ENCODE measurements around the gene RITA1.

The RITA1 gene

DNA sequence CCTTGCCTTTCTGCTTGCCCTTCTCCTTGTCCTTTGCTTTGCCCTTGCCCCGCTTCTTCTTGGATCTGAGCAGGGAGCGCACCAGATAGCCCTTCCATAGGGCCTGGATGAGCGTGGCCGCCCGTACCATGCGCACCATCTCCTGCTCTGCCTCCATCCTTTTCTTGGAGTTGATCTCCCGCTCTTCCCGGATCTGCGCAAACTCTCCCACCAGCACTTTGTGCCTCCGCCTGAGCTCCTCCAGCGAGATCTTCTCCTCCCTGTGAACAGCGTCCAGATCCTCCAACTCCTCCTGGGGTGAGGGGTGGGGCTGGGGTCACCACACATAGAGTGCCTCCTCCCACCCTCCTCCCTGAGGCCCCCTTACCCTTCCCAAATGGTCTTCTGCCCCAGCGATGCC lies 10.1 kb downstream of the RITA1 start:
- no peak overlapping the region for H3K27ac ChIP-seq (ENCODE audit: low read length)
- no peaks in the 10 kb centered on the region for H3K79me2 ChIP-seq (ENCODE audit: low read length)
- H3K9ac ChIP-seq (ENCODE audit: low read length) = no peak overlapping the region
- H4K20me1 ChIP-seq (ENCODE audit: insufficient read depth, low read length) = no peaks in the 10 kb centered on the region
- H3K9me3 ChIP-seq (ENCODE audit: insufficient read depth, low read length) = no peaks in the 10 kb centered on the region
- no peak overlapping the region for H3K4me2 ChIP-seq (ENCODE audit: low read length)
- no peaks in the 10 kb centered on the region for H3K27me3 ChIP-seq (ENCODE audit: low read depth, low read length)
- no peak overlapping the region for H3K4me3 ChIP-seq (ENCODE audit: low read length)
- H2AFZ ChIP-seq (ENCODE audit: low read depth, low read length) = no peak overlapping the region
- peaks cover 19% of the 10 kb centered on the region for H3K36me3 ChIP-seq (replicated peaks; ENCODE audit: low read depth, low read length)
- peaks cover 5% of the 10 kb centered on the region for H3K4me1 ChIP-seq (ENCODE audit: low read length)
- TF ChIP-seq, protein P1, sequence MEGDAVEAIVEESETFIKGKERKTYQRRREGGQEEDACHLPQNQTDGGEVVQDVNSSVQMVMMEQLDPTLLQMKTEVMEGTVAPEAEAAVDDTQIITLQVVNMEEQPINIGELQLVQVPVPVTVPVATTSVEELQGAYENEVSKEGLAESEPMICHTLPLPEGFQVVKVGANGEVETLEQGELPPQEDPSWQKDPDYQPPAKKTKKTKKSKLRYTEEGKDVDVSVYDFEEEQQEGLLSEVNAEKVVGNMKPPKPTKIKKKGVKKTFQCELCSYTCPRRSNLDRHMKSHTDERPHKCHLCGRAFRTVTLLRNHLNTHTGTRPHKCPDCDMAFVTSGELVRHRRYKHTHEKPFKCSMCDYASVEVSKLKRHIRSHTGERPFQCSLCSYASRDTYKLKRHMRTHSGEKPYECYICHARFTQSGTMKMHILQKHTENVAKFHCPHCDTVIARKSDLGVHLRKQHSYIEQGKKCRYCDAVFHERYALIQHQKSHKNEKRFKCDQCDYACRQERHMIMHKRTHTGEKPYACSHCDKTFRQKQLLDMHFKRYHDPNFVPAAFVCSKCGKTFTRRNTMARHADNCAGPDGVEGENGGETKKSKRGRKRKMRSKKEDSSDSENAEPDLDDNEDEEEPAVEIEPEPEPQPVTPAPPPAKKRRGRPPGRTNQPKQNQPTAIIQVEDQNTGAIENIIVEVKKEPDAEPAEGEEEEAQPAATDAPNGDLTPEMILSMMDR (IDR thresholded peaks at IDR 0.05; ENCODE audit: low read depth, low read length) = no peak
- no peak for TF ChIP-seq EZH2phosphoT487 (IDR thresholded peaks at IDR 0.05; ENCODE audit: low read depth)

DNA sequence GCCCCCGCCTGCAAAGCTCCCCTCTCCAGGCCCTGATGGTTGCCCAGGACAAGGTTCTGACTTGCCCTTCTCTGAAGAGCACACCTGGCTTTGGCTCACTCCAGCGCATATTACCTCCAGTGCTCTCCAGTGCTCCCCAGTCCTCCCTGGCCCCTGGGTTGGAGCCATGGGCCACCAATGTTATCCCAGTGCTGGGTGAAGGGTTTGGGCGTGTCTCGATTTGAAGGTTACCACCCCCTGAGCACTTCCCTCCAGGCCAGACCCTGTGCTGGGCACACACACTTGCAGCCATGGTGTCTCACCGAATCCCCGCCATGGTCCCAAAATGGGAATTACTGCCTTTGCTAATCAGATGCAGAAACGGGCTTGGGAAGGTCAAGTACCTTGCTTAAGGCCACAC lies 11.1 kb downstream of the RITA1 start:
- H3K79me2 ChIP-seq (ENCODE audit: low read length) = no peaks in the 10 kb centered on the region
- no peak overlapping the region for H3K9ac ChIP-seq (ENCODE audit: low read length)
- no peaks in the 10 kb centered on the region for H3K9me3 ChIP-seq (ENCODE audit: insufficient read depth, low read length)
- H3K27me3 ChIP-seq (ENCODE audit: low read depth, low read length) = no peaks in the 10 kb centered on the region
- H4K20me1 ChIP-seq (ENCODE audit: insufficient read depth, low read length) = no peaks in the 10 kb centered on the region
- no peak overlapping the region for H2AFZ ChIP-seq (ENCODE audit: low read depth, low read length)
- no peak for TF ChIP-seq EZH2phosphoT487 (IDR thresholded peaks at IDR 0.05; ENCODE audit: low read depth)
- TF ChIP-seq, protein P1 (IDR thresholded peaks at IDR 0.05; ENCODE audit: low read depth, low read length) = no peak
- H3K36me3 ChIP-seq (replicated peaks; ENCODE audit: low read depth, low read length) = peaks cover 13% of the 10 kb centered on the region
- H3K4me1 ChIP-seq (ENCODE audit: low read length) = peaks cover 5% of the 10 kb centered on the region
- H3K4me2 ChIP-seq (ENCODE audit: low read length) = no peak overlapping the region
- no peak overlapping the region for H3K27ac ChIP-seq (ENCODE audit: low read length)
- no peak overlapping the region for H3K4me3 ChIP-seq (ENCODE audit: low read length)

DNA sequence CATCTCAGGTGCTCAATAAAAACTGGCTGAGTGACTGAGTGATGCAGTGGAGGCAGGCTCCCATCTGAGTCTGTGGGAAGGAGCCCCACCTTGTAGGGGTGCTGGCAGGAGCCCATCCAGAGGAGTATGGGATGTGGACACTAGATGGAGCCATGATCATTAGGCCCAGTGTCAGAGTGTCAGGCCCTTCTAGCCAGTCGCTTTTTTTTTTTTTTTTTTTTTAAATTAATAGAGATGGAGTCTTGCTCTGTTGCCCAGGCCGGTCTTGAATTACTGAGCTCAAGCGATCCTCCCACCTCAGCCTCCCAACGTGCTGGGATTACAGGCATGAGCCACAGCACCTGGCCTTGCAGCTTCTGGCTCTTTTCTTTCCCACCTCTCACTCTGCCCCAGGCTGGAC lies 11.5 kb downstream of the RITA1 start:
- Histone ChIP-seq H3K9me3 (ENCODE audit: insufficient read depth, low read length) (no peaks in the 10 kb centered on the region), H3K27me3 (ENCODE audit: low read depth, low read length) (no peaks in the 10 kb centered on the region), H3K9ac (ENCODE audit: low read length) (no peak overlapping the region), H4K20me1 (ENCODE audit: insufficient read depth, low read length) (no peaks in the 10 kb centered on the region), H3K79me2 (ENCODE audit: low read length) (no peaks in the 10 kb centered on the region), H3K4me3 (ENCODE audit: low read length) (no peak overlapping the region), H3K4me1 (ENCODE audit: low read length) (peaks cover 5% of the 10 kb centered on the region), H3K27ac (ENCODE audit: low read length) (no peak overlapping the region), H2AFZ (ENCODE audit: low read depth, low read length) (no peak overlapping the region), H3K4me2 (ENCODE audit: low read length) (no peak overlapping the region), H3K36me3 (replicated peaks; ENCODE audit: low read depth, low read length) (peaks cover 9% of the 10 kb centered on the region)
- no peak for TF ChIP-seq EZH2phosphoT487 (IDR thresholded peaks at IDR 0.05; ENCODE audit: low read depth)
- TF ChIP-seq, protein P1 (IDR thresholded peaks at IDR 0.05; ENCODE audit: low read depth, low read length) = peak; percentile 69

DNA sequence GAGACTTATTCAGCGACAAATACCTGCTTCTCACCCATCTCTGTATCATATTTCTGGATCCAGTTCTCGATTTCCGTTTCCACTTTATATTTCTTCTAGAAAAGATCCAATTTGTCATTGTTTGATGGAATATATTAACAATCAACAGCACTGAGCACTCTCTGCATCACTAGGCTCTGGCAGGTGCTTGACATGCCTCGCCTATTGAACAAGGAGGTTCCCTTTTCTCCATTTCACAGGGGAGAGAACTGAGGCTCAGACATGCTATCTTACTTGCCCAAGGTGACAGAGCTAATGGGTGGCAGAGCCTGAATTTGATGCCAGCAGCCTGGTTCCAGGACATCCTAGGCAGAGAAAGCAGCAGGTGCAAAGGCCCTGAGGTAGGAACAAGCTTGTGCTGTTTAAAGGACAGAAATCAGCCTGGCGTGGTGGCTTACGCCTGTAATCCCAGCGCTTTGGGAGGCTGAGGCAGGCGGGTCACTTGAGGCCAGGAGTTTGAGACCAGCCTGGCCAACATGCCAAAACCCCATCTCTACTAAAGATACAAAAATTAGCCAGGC lies 12.1 kb downstream of the RITA1 start:
- H3K4me1 ChIP-seq (ENCODE audit: low read length) = peaks cover 5% of the 10 kb centered on the region
- no peak overlapping the region for H3K9ac ChIP-seq (ENCODE audit: low read length)
- no peaks in the 10 kb centered on the region for H4K20me1 ChIP-seq (ENCODE audit: insufficient read depth, low read length)
- H3K27ac ChIP-seq (ENCODE audit: low read length) = no peak overlapping the region
- H2AFZ ChIP-seq (ENCODE audit: low read depth, low read length) = no peak overlapping the region
- no peak overlapping the region for H3K4me3 ChIP-seq (ENCODE audit: low read length)
- H3K27me3 ChIP-seq (ENCODE audit: low read depth, low read length) = no peaks in the 10 kb centered on the region
- H3K79me2 ChIP-seq (ENCODE audit: low read length) = no peaks in the 10 kb centered on the region
- no peaks in the 10 kb centered on the region for H3K9me3 ChIP-seq (ENCODE audit: insufficient read depth, low read length)
- peaks cover 4% of the 10 kb centered on the region for H3K36me3 ChIP-seq (replicated peaks; ENCODE audit: low read depth, low read length)
- no peak overlapping the region for H3K4me2 ChIP-seq (ENCODE audit: low read length)
- no peak for TF ChIP-seq EZH2phosphoT487 (IDR thresholded peaks at IDR 0.05; ENCODE audit: low read depth)
- TF ChIP-seq, protein P1 (IDR thresholded peaks at IDR 0.05; ENCODE audit: low read depth, low read length) = no peak

Data from OCI-LY3 (cell line).